HepG2 (cell line): ENCODE data around the gene CHN1.

ENCODE experiments used
- ATF1 ChIP-seq: IDR thresholded peaks from 2 replicates; pipeline ENCODE4 v1.6.1; 2016; ENCODE audit warnings: mild to moderate bottlenecking, control low read depth
- CAMTA2 ChIP-seq: sonication (generic); formaldehyde crosslinking; IDR thresholded peaks from 2 replicates; pipeline ENCODE4 v1.4.0; 2020; ENCODE audit warnings: mild to moderate bottlenecking, missing genetic modification reagents, borderline replicate concordance
- ELF4 ChIP-seq: sonication (generic); formaldehyde crosslinking; IDR thresholded peaks from 2 replicates; pipeline ENCODE4 v1.5.0; 2020; ENCODE audit warnings: missing genetic modification reagents, mild to moderate bottlenecking, moderate library complexity, borderline replicate concordance
- ETV5 ChIP-seq: IDR thresholded peaks from 2 replicates; pipeline ENCODE4 v1.6.1; 2018; ENCODE audit warnings: missing biosample characterization, missing genetic modification reagents, inconsistent platforms, borderline replicate concordance
- KDM5A ChIP-seq: fragments of 200-600 bp; sonication (generic); IDR thresholded peaks from 2 replicates; pipeline ENCODE4 v1.7.0; 2018; ENCODE audit warnings: antibody characterized with exemption, mild to moderate bottlenecking, low read length, borderline replicate concordance
- POLR2A ChIP-seq, 2 experiments: IDR thresholded peaks; 2 replicates each; pipeline ENCODE4 v1.6.1; 2011; ENCODE audit warnings: low read depth in 2 of 2, low read length in 2 of 2, mild to moderate bottlenecking in 1 of 2, moderate library complexity in 1 of 2; ENCODE audit not compliant: insufficient read depth in 1 of 2
- TAF1 ChIP-seq: sonication (generic); formaldehyde crosslinking; IDR thresholded peaks from 2 replicates; pipeline ENCODE4 v1.4.0; 2020; ENCODE audit warnings: missing genetic modification reagents
- TF ChIP-seq, protein P1 (sequence below): sonication (generic); formaldehyde crosslinking; IDR thresholded peaks from 2 replicates; pipeline ENCODE4 v1.4.0; 2020; ENCODE audit warnings: missing genetic modification reagents, borderline replicate concordance
- TF ChIP-seq, protein P2 (sequence below): sonication (generic); formaldehyde crosslinking; IDR thresholded peaks from 2 replicates; pipeline ENCODE4 v1.4.0; 2020; ENCODE audit warnings: missing genetic modification reagents
- TF ChIP-seq, protein P3 (sequence below): sonication (generic); formaldehyde crosslinking; IDR thresholded peaks from 2 replicates; pipeline ENCODE4 v1.5.0; 2020; ENCODE audit warnings: mild to moderate bottlenecking, missing genetic modification reagents, moderate library complexity

DNA sequence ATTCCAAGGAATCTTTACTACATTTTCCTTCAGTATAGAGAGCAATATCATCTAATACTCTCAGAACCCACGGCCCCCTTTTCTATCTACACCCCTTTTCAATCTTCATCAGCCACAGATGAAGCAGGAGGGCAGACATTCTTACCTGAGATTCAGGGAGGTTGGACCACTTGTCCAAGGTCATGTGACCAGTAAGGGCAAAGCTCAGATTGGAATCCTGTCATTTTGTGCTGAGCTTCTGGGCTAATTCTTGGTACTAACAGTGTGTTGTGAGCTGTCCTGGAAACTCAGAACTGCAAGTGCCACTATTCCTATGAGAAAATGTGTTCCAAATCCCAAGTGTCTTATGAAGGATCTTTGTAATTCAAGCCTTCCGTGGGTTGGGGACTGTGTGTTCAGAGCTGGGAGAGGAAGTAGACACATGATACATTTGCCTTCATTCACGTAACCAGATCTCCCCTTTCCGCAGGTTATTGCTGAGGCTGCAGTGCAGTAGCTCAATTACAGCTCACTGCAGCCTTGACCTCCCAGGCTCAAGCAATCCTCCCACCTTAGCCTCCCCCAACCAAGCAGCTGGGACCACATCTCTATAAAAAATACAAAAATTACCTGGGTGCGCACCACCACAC, 244.2 kb downstream of the CHN1 start:
- TF ChIP-seq ATF1 (CRISPR knock-in tag) (no peak), ELF4 (no peak), ETV5 (CRISPR knock-in tag) (no peak), TAF1 (CRISPR knock-in tag) (no peak), CAMTA2 (no peak), POLR2A (IDR thresholded peaks at IDR 0.05; ENCODE audit: insufficient read depth in 1 of 2, low read depth in 2 of 2, low read length in 2 of 2) (no peak), KDM5A (no peak)
- TF ChIP-seq, protein P1, sequence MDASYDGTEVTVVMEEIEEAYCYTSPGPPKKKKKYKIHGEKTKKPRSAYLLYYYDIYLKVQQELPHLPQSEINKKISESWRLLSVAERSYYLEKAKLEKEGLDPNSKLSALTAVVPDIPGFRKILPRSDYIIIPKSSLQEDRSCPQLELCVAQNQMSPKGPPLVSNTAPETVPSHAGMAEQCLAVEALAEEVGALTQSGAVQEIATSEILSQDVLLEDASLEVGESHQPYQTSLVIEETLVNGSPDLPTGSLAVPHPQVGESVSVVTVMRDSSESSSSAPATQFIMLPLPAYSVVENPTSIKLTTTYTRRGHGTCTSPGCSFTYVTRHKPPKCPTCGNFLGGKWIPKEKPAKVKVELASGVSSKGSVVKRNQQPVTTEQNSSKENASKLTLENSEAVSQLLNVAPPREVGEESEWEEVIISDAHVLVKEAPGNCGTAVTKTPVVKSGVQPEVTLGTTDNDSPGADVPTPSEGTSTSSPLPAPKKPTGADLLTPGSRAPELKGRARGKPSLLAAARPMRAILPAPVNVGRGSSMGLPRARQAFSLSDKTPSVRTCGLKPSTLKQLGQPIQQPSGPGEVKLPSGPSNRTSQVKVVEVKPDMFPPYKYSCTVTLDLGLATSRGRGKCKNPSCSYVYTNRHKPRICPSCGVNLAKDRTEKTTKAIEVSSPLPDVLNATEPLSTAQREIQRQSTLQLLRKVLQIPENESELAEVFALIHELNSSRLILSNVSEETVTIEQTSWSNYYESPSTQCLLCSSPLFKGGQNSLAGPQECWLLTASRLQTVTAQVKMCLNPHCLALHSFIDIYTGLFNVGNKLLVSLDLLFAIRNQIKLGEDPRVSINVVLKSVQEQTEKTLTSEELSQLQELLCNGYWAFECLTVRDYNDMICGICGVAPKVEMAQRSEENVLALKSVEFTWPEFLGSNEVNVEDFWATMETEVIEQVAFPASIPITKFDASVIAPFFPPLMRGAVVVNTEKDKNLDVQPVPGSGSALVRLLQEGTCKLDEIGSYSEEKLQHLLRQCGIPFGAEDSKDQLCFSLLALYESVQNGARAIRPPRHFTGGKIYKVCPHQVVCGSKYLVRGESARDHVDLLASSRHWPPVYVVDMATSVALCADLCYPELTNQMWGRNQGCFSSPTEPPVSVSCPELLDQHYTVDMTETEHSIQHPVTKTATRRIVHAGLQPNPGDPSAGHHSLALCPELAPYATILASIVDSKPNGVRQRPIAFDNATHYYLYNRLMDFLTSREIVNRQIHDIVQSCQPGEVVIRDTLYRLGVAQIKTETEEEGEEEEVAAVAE: no peak
- TF ChIP-seq, protein P2, sequence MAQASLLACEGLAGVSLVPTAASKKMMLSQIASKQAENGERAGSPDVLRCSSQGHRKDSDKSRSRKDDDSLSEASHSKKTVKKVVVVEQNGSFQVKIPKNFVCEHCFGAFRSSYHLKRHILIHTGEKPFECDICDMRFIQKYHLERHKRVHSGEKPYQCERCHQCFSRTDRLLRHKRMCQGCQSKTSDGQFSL (CRISPR knock-in tag): no peak
- TF ChIP-seq, protein P3, sequence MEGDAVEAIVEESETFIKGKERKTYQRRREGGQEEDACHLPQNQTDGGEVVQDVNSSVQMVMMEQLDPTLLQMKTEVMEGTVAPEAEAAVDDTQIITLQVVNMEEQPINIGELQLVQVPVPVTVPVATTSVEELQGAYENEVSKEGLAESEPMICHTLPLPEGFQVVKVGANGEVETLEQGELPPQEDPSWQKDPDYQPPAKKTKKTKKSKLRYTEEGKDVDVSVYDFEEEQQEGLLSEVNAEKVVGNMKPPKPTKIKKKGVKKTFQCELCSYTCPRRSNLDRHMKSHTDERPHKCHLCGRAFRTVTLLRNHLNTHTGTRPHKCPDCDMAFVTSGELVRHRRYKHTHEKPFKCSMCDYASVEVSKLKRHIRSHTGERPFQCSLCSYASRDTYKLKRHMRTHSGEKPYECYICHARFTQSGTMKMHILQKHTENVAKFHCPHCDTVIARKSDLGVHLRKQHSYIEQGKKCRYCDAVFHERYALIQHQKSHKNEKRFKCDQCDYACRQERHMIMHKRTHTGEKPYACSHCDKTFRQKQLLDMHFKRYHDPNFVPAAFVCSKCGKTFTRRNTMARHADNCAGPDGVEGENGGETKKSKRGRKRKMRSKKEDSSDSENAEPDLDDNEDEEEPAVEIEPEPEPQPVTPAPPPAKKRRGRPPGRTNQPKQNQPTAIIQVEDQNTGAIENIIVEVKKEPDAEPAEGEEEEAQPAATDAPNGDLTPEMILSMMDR: no peak
